Naive thymus-derived CD4-positive, alpha-beta T cell (primary cell): ENCODE results near the gene RUNX3. TPM values are rescaled to one million over a fixed set of nuclear protein-coding genes. Genes with fewer than 3 reads are reported as not detected.
A peak's percentile ranks its signal among the peaks of the same experiment; 100 is the strongest.

ENCODE experiments used
- ATAC-seq: fragments of 150-1000 bp; cut with Tn5 transposase; 2 replicates; pipeline ENCODE4 v1.10.0; 2021; ENCODE audit warnings: mild to moderate bottlenecking, moderate library complexity
- CTCF ChIA-PET: fragments of 350-600 bp; sonication (Branson Sonifier 250); formaldehyde crosslinking; loops from one replicate; lab custom pipeline; 2021; ENCODE audit warnings: antibody characterized with exemption; lab: Charles Lee
- POLR2A ChIA-PET: fragments of 350-600 bp; sonication (Branson Sonifier 250); formaldehyde crosslinking; loops from one replicate; lab custom pipeline; 2021; ENCODE audit warnings: antibody characterized with exemption, inconsistent platforms; lab: Charles Lee
- DNase-seq, 9 donors: peaks; one replicate each; pipeline versions ENCODE4 v3.0.0 to v3.0.0-alpha.2; 2020 to 2022; ENCODE audit warnings: mixed read lengths in 1 of 9
- H3K27ac ChIP-seq: one replicate; pipeline ENCODE4 v1.7.0; 2013; ENCODE audit warnings: mild to moderate bottlenecking, low read depth, low read length, moderate library complexity
- H3K27me3 ChIP-seq, 2 donors: one replicate each; pipeline ENCODE4 v1.7.0; 2013; ENCODE audit warnings: low read length in 2 of 2, mild to moderate bottlenecking in 2 of 2, moderate library complexity in 2 of 2; ENCODE audit not compliant: control insufficient read depth in 2 of 2, insufficient read depth in 2 of 2
- H3K36me3 ChIP-seq, 3 experiments: 1 replicate in 2 of 3; 2 replicates in 1 of 3; pipeline ENCODE4 v1.7.0; 2013; ENCODE audit warnings: low read length in 3 of 3, mild to moderate bottlenecking in 3 of 3, moderate library complexity in 1 of 3; ENCODE audit not compliant: insufficient read depth in 3 of 3, control insufficient read depth in 2 of 3
- H3K4me1 ChIP-seq, 2 donors: one replicate each; pipeline ENCODE4 v1.7.0; 2013; ENCODE audit warnings: low read length in 2 of 2, mild to moderate bottlenecking in 2 of 2, moderate library complexity in 1 of 2; ENCODE audit not compliant: control insufficient read depth in 2 of 2, insufficient read depth in 2 of 2
- H3K4me3 ChIP-seq: 2 replicates; pipeline ENCODE4 v1.7.0; 2013; ENCODE audit warnings: mild to moderate bottlenecking, low read length
- H3K9me3 ChIP-seq, 3 experiments: 1 replicate in 2 of 3; 2 replicates in 1 of 3; pipeline ENCODE4 v1.7.0; 2013; ENCODE audit warnings: low read length in 3 of 3; ENCODE audit not compliant: control insufficient read depth in 2 of 3
- H3K27ac Mint-ChIP-seq, 9 donors: one replicate each; pipeline ENCODE4 v1.8.0; 2020 to 2022; ENCODE audit warnings: mixed read lengths in 9 of 9, mild to moderate bottlenecking in 8 of 9, moderate library complexity in 5 of 9, inconsistent platforms in 2 of 9
- H3K27me3 Mint-ChIP-seq, 5 donors: one replicate each; pipeline ENCODE4 v1.8.0; 2021 to 2022; ENCODE audit warnings: mixed read lengths in 5 of 5, mild to moderate bottlenecking in 1 of 5
- H3K36me3 Mint-ChIP-seq, 5 donors: one replicate each; pipeline ENCODE4 v1.8.0; 2020 to 2022; ENCODE audit warnings: mixed read lengths in 5 of 5, mild to moderate bottlenecking in 3 of 5, inconsistent platforms in 1 of 5
- H3K4me1 Mint-ChIP-seq, 7 donors: one replicate each; pipeline ENCODE4 v1.8.0; 2020 to 2022; ENCODE audit warnings: mixed read lengths in 7 of 7, mild to moderate bottlenecking in 3 of 7, inconsistent platforms in 1 of 7
- H3K4me3 Mint-ChIP-seq, 10 donors: one replicate each; pipeline ENCODE4 v1.8.0; 2020 to 2022; ENCODE audit warnings: mild to moderate bottlenecking in 10 of 10, mixed read lengths in 10 of 10, moderate library complexity in 6 of 10, inconsistent platforms in 2 of 10
- H3K9me3 Mint-ChIP-seq, 11 donors: one replicate each; pipeline ENCODE4 v1.8.0; 2020 to 2022; ENCODE audit warnings: mixed read lengths in 11 of 11, mild to moderate bottlenecking in 4 of 11, inconsistent platforms in 1 of 11, moderate library complexity in 1 of 11
- intact Hi-C, 2 donors: fragments of 100-400 bp; cut with micrococcal nuclease; formaldehyde crosslinking; loops; one replicate each; pipeline ENCODE4 v1.15.1; 2023
- polyA plus RNA-seq, 2 donors: library from polyadenylated mRNA; unstranded; fragments of 300-500 nt; fragmentation: Illumina TruSeq; gene quantifications; one replicate each; pipeline ENCODE4 v1.2.3, GENCODE V29; 2021
- total RNA-seq, 6 experiments: library from RNA in 5 of 6; stranded (reverse) in 5 of 6; gene quantifications; 1 replicate in 5 of 6; 2 replicates in 1 of 6; pipeline ENCODE4 v1.2.3 and lab custom pipeline; 2021 to 2026

RUNX3 gene
- total and polyA plus RNA-seq, 7 experiments from 2014 or later = 14.2 to 135 (median 74.8) TPM

- H3K27me3 ChIP-seq = no peaks in the 10 kb centered on the region
- CTCF ChIA-PET = interaction anchor here (1.0 kb wide), 1 partner anchor 118 kb away, joined by 4 read pairs; no protein-coding TSS in a partner anchor
- peaks cover 25 to 94% (median 47%) of the 10 kb centered on the region in 3 experiments for H3K36me3 ChIP-seq
- DNase-seq = no peak
- Mint-ChIP-seq H3K9me3 (no peaks in the 10 kb centered on the region), H3K27ac (peak overlapping the region in 2 of 9 donors; percentile 23 to 66), H3K4me3 (peak overlapping the region in 1 of 10 donors; percentile 27), H3K4me1 (peaks cover 40 to 78% (median 47%) of the 10 kb centered on the region in 7 donors), H3K27me3 (no peaks in the 10 kb centered on the region), H3K36me3 (peaks cover 0 to 30% (median 14%) of the 10 kb centered on the region in 5 donors)
- no peak for ATAC-seq
- H3K4me3 ChIP-seq = no peak overlapping the region
- POLR2A ChIA-PET = interaction anchor here (0.7 to 2.0 kb wide), 5 partner anchors 9 to 64 kb away, joined by 3 to 8 read pairs (median 4); partner anchors contain the start of gene RUNX3
- no peaks in the 10 kb centered on the region for H3K9me3 ChIP-seq
- peak overlapping the region; percentile 40 for H3K27ac ChIP-seq
- peaks cover 13 to 98% of the 10 kb centered on the region in 2 donors for H3K4me1 ChIP-seq
- intact Hi-C loops = no loop called here
Measured at GRCh38 chr1:24918995-24919605, 11.0 kb downstream of the RUNX3 start.

DNA sequence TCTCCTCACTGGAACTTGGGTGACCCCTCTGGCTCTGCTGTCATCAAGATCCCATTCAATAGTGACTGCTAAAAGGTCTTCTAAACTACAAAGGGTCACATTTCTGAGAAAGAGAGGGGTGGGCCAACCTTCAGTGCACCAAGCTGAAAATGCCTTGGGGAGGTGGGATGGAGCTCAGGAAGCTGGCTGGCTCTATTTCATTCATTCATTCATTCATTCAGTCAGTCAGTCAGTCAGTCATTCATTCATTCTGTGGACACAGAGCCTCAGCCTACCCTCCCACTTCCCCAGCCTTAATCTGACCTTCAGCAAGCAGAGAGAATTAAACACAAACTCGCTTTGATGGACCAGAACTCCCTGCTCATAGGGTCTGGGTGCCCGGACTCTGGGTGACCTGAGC, 11.7 kb downstream of the RUNX3 start:
- Histone ChIP-seq H3K4me3 (no peak overlapping the region), H3K27me3 (no peaks in the 10 kb centered on the region), H3K36me3 (peaks cover 25 to 94% (median 53%) of the 10 kb centered on the region in 3 experiments), H3K9me3 (no peaks in the 10 kb centered on the region), H3K4me1 (peaks cover 11 to 98% of the 10 kb centered on the region in 2 donors), H3K27ac (peak overlapping the region; percentile 40)
- ChIA-PET POLR2A (interaction anchor here (0.7 to 2.0 kb wide), 5 partner anchors 8 to 65 kb away, joined by 3 to 8 read pairs (median 4); partner anchors contain the start of gene RUNX3), CTCF (no interaction called here)
- peak overlapping the region in 1 of 10 donors; percentile 10 for H3K4me3 Mint-ChIP-seq
- intact Hi-C loops = no loop called here
- DNase-seq (no peak), ATAC-seq (no peak)
- H3K4me1 Mint-ChIP-seq = peaks cover 35 to 76% (median 43%) of the 10 kb centered on the region in 7 donors
- H3K36me3 Mint-ChIP-seq = peaks cover 0 to 33% (median 14%) of the 10 kb centered on the region in 5 donors
- H3K27ac Mint-ChIP-seq = peak overlapping the region in 5 of 9 donors; percentile 31 to 77 (median 67)
- H3K27me3 Mint-ChIP-seq = no peaks in the 10 kb centered on the region
- no peaks in the 10 kb centered on the region for H3K9me3 Mint-ChIP-seq

GRCh38 chr1:24917327-24918074, 12.6 kb downstream of the RUNX3 start:
- Mint-ChIP-seq H3K27ac (peak overlapping the region in 3 of 9 donors; percentile 33 to 77 (median 67)), H3K4me3 (no peak overlapping the region), H3K4me1 (peaks cover 34 to 76% (median 39%) of the 10 kb centered on the region in 7 donors), H3K36me3 (peaks cover 0 to 35% (median 14%) of the 10 kb centered on the region in 5 donors), H3K27me3 (no peaks in the 10 kb centered on the region), H3K9me3 (no peaks in the 10 kb centered on the region)
- DNase-seq (no peak), ATAC-seq (no peak)
- peaks cover 9 to 98% of the 10 kb centered on the region in 2 donors for H3K4me1 ChIP-seq
- CTCF ChIA-PET = interaction anchor here (0.6 kb wide), 1 partner anchor 48 kb away, joined by 3 read pairs; no protein-coding TSS in a partner anchor
- POLR2A ChIA-PET = interaction anchor here (0.8 to 2.0 kb wide), 3 partner anchors 10 to 65 kb away, joined by 3 to 6 read pairs (median 4); no protein-coding TSS in a partner anchor
- H3K36me3 ChIP-seq = peaks cover 31 to 95% (median 59%) of the 10 kb centered on the region in 3 experiments
- no peak overlapping the region for H3K4me3 ChIP-seq
- H3K9me3 ChIP-seq = no peaks in the 10 kb centered on the region
- peak overlapping the region; percentile 20 for H3K27ac ChIP-seq
- intact Hi-C loops = no loop called here
- H3K27me3 ChIP-seq = no peaks in the 10 kb centered on the region

DNA sequence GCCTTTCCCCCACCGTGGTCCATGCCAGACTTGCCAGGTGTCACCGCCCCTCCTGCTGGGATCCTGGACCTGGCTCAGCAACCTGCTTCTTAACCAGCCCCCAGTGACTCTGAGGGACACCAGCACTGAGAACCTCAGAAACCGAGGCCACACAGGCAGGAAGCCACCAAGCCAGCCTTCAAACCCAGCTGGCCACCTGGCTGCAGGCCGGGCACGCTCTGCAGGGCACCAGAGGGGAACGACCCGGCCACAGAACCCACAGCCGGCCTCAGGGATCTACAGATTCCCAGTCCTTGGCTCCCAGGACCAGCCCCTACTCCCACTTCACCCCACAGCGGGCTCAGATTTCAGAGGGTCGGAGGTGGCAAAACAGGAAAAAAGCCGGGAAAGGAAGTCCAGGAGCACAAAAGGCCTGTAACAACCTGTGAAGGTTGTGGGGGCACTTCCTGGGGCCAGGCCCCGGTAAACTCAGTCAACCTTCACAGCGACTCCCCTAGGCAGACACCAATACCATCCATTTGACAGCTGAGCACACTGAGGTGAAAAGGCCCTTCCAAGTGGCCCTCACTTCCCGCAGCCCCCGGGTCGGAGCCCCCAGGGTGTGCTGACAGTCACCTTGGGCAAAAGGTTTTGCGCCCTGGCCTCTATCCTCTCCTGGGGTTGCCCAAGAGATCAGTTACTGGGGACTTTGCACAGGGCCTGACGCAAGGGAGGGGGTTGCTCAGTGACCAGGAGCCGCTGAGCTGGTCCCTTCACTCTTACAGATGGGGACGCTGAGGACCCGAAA, 14.1 kb downstream of the RUNX3 start:
- ATAC-seq (no peak), DNase-seq (no peak)
- ChIA-PET POLR2A (interaction anchor here (1.6 kb wide), 1 partner anchor 15 kb away, joined by 6 read pairs; no protein-coding TSS in a partner anchor), CTCF (interaction anchor here (0.6 kb wide), 1 partner anchor 139 kb away, joined by 3 read pairs; no protein-coding TSS in a partner anchor)
- peaks cover 0 to 39% (median 14%) of the 10 kb centered on the region in 5 donors for H3K36me3 Mint-ChIP-seq
- intact Hi-C loops = no loop called here
- peaks cover 32 to 98% (median 57%) of the 10 kb centered on the region in 3 experiments for H3K36me3 ChIP-seq
- no peaks in the 10 kb centered on the region for H3K27me3 Mint-ChIP-seq
- no peaks in the 10 kb centered on the region for H3K27me3 ChIP-seq
- peak overlapping the region; percentile 54 for H3K27ac ChIP-seq
- H3K9me3 ChIP-seq = no peaks in the 10 kb centered on the region
- H3K4me3 Mint-ChIP-seq = no peak overlapping the region
- peaks cover 34 to 81% (median 43%) of the 10 kb centered on the region in 7 donors for H3K4me1 Mint-ChIP-seq
- peak overlapping the region in 4 of 9 donors; percentile 65 to 89 (median 78) for H3K27ac Mint-ChIP-seq
- peaks cover 9 to 97% of the 10 kb centered on the region in 2 donors for H3K4me1 ChIP-seq
- H3K4me3 ChIP-seq = no peak overlapping the region
- H3K9me3 Mint-ChIP-seq = no peaks in the 10 kb centered on the region

GRCh38 chr1:24914226-24915069, 15.6 kb downstream of the RUNX3 start:
- H3K9me3 ChIP-seq = no peaks in the 10 kb centered on the region
- no peaks in the 10 kb centered on the region for H3K27me3 ChIP-seq
- Mint-ChIP-seq H3K27ac (peak overlapping the region in 6 of 9 donors; percentile 35 to 89 (median 78)), H3K4me3 (peak overlapping the region in 1 of 10 donors; percentile 14), H3K27me3 (no peaks in the 10 kb centered on the region), H3K9me3 (no peaks in the 10 kb centered on the region), H3K4me1 (peaks cover 32 to 80% (median 42%) of the 10 kb centered on the region in 7 donors), H3K36me3 (peaks cover 0 to 32% (median 3%) of the 10 kb centered on the region in 5 donors)
- no peak for DNase-seq
- ATAC-seq = no peak
- H3K4me1 ChIP-seq = peaks cover 9 to 97% of the 10 kb centered on the region in 2 donors
- no peak overlapping the region for H3K4me3 ChIP-seq
- H3K36me3 ChIP-seq = peaks cover 32 to 100% (median 46%) of the 10 kb centered on the region in 3 experiments
- POLR2A ChIA-PET = interaction anchor here (1.8 to 3.7 kb wide), 2 partner anchors 12 to 15 kb away, joined by 7 to 26 read pairs; no protein-coding TSS in a partner anchor
- CTCF ChIA-PET = no interaction called here
- peak overlapping the region; percentile 72 for H3K27ac ChIP-seq
- intact Hi-C loops = loop anchor here in 1 of 2 donors (5.0 kb wide), 1 partner anchor 67 kb away; no protein-coding TSS in a partner anchor
